GM10248 (cell line): Measurements from ENCODE around the gene PDE4D.
"Not testable (repeated sequence)": the region's sequence is repeated elsewhere in the genome, so short reads cannot be mapped to it uniquely, and the experiment has no call there.

ENCODE experiments used
- CTCF ChIA-PET: fragments of 300-600 bp; sonication (Branson Sonifier 250); formaldehyde crosslinking; extraction: SDS; loops from one replicate; lab custom pipeline; 2021; ENCODE audit warnings: antibody characterized with exemption; lab: Yijun Ruan, JAX
- POLR2A ChIA-PET: fragments of 350-650 bp; sonication (Branson Sonifier 250); formaldehyde crosslinking; extraction: SDS; loops from one replicate; lab custom pipeline; 2020; ENCODE audit warnings: antibody characterized with exemption; lab: Yijun Ruan, JAX
- DNase-seq: peaks from one replicate; pipeline ENCODE4 v3.0.0; 2012; ENCODE audit errors: extremely low spot score
- TF ChIP-seq, protein P1 (sequence below): IDR thresholded peaks from 2 replicates; pipeline ENCODE4 v1.5.1; 2012; ENCODE audit warnings: mild to moderate bottlenecking, low read depth; ENCODE audit errors: extremely low read depth, missing control alignments, control extremely low read depth

Gene PDE4D

DNA sequence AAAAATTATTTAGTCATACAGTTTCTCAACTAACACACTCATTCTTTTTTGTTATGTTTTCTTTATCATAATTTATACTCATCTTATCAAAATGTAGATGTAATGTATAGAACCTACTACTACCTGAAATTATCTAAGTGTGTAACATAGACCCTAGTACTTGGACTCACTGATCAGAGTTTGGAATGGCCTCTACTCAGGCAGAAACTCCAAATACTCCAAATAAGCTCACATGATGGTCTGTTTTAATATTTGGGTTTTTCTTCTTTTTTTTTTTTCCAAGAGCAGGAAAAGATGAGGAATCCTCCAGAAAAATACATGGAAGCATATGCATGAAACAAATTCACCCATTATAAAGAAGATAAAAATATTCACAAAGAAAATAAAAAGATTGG lies 126.3 kb downstream of the PDE4D start:
- ChIA-PET POLR2A (no interaction called here), CTCF (no interaction called here)
- TF ChIP-seq, protein P1, sequence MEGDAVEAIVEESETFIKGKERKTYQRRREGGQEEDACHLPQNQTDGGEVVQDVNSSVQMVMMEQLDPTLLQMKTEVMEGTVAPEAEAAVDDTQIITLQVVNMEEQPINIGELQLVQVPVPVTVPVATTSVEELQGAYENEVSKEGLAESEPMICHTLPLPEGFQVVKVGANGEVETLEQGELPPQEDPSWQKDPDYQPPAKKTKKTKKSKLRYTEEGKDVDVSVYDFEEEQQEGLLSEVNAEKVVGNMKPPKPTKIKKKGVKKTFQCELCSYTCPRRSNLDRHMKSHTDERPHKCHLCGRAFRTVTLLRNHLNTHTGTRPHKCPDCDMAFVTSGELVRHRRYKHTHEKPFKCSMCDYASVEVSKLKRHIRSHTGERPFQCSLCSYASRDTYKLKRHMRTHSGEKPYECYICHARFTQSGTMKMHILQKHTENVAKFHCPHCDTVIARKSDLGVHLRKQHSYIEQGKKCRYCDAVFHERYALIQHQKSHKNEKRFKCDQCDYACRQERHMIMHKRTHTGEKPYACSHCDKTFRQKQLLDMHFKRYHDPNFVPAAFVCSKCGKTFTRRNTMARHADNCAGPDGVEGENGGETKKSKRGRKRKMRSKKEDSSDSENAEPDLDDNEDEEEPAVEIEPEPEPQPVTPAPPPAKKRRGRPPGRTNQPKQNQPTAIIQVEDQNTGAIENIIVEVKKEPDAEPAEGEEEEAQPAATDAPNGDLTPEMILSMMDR, result no peak
- DNase-seq, result no peak

- DNase-seq, result no peak
- ChIA-PET POLR2A (no interaction called here), CTCF (no interaction called here)
- TF ChIP-seq, protein P1, result no peak
Measured at GRCh38 chr5:59766427-59767210, 126.9 kb downstream of the PDE4D start.

DNA sequence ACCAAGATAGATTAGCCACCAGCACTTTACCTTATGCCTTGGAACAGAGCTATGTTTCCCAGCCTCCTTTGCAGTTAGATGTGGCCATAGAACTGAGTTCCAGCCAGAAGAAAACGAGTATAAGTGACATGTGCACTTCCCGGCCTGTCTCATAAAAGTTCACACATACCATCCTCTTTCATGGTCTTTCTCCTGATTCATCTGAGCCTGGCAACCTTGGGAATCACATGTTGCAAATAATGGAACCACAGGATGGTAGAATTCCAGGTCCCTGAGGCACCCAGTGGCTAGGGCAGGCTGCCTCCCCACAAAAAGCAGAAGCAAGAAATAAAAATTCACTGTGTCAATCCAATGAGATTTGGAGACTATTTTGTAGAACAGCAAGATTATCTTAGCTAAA lies 128.1 kb downstream of the PDE4D start:
- TF ChIP-seq, protein P1, result no peak
- DNase-seq, result no peak
- POLR2A ChIA-PET, result no interaction called here
- CTCF ChIA-PET, result no interaction called here

- TF ChIP-seq, protein P1, result no peak
- ChIA-PET POLR2A (no interaction called here), CTCF (interaction anchor here (1.0 kb wide), 1 partner anchor 24 kb away, joined by 4 read pairs; no protein-coding TSS in a partner anchor)
- no peak for DNase-seq
Measured at GRCh38 chr5:59764361-59764760, 129.2 kb downstream of the PDE4D start.

- CTCF ChIA-PET, result no interaction called here
- DNase-seq, result no peak
- POLR2A ChIA-PET, result no interaction called here
- TF ChIP-seq, protein P1, result no peak
Measured at GRCh38 chr5:59763541-59763940, 130.0 kb downstream of the PDE4D start.

- POLR2A ChIA-PET, CTCF ChIA-PET: not testable (repeated sequence)
Measured at GRCh38 chr5:59762232-59762631, 131.3 kb downstream of the PDE4D start.

DNA sequence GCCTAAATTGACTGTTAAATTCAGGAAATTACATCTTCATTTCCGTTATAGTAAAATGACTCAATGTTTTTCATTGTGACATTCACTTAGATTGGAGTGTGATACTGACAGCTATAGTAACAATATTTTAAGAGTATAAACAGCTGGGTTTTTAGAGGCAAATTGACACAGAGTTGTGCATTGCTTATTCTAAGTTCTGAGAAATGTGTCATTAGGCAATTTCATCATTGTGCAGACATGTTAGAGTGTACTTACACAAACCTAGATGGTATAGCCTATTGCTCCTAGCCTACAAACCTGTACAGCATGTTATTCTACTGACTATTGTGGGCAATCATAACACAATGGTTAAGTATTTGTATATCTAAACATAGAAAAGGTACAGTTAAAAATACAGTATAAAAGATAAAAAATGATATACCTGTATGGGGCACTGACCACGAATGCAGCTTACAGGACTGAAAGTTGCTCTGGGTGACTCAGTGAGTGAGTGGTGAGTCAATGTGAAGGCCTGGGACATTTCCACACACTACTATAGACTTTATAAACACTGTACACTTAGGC lies 132.7 kb downstream of the PDE4D start:
- TF ChIP-seq, protein P1, result no peak
- DNase-seq, result no peak
- CTCF ChIA-PET, result interaction anchor here (1.6 kb wide), 1 partner anchor 31 kb away, joined by 4 read pairs; no protein-coding TSS in a partner anchor
- POLR2A ChIA-PET, result no interaction called here

More at GRCh38 chr5:59762232-59762631, 131.3 kb downstream of the PDE4D start:
- DNase-seq, result not testable (repeated sequence)
